Cardiac fibroblast (primary cell): Measurements from ENCODE around the gene GABRG3.

Experiments
- DNase-seq, 2 donors: peaks; one replicate each; pipeline versions ENCODE4 v3.0.0 to v3.0.0-alpha.2; 2010; ENCODE audit warnings: low read depth in 2 of 2
- H3K4me3 ChIP-seq, 2 donors: replicated peaks in 1 of 2; 1 replicate in 1 of 2; 2 replicates in 1 of 2; pipeline ENCODE4 v1.5.1; 2011; ENCODE audit warnings: low read depth in 2 of 2, low read length in 2 of 2, mild to moderate bottlenecking in 2 of 2, moderate library complexity in 1 of 2
- CTCF ChIP-seq: IDR thresholded peaks from one replicate; pipeline ENCODE4 v1.5.1; 2011; ENCODE audit warnings: low read depth, mild to moderate bottlenecking, low read length, inconsistent platforms

Gene GABRG3

GRCh38 chr15:27499719-27500118 is 528.7 kb downstream of the GABRG3 start:
- no peak for DNase-seq
- no peak for TF ChIP-seq CTCF
- H3K4me3 ChIP-seq = no peak overlapping the region

- H3K4me3 ChIP-seq = no peak overlapping the region
- no peak for DNase-seq
- TF ChIP-seq CTCF = no peak
Observed at GRCh38 chr15:27500206-27500605, 529.2 kb downstream of the GABRG3 start.

GRCh38 chr15:27506752-27507151 is 535.8 kb downstream of the GABRG3 start:
- no peak overlapping the region for H3K4me3 ChIP-seq
- DNase-seq = no peak
- TF ChIP-seq CTCF = no peak

- no peak for TF ChIP-seq CTCF
- DNase-seq = no peak
- H3K4me3 ChIP-seq = no peak overlapping the region
Observed at GRCh38 chr15:27509014-27509413, 538.0 kb downstream of the GABRG3 start.

GRCh38 chr15:27512281-27513001 is 541.5 kb downstream of the GABRG3 start:
- TF ChIP-seq CTCF = no peak
- DNase-seq = no peak

GRCh38 chr15:27514526-27514925 is 543.5 kb downstream of the GABRG3 start:
- no peak overlapping the region for H3K4me3 ChIP-seq
- no peak for DNase-seq
- TF ChIP-seq CTCF = no peak

More at GRCh38 chr15:27512281-27513001, 541.5 kb downstream of the GABRG3 start:
- no peak overlapping the region for H3K4me3 ChIP-seq
